NB4 (cell line): ENCODE data around the gene RRP7A.
"Not testable (repeated sequence)": the region's sequence is repeated elsewhere in the genome, so short reads cannot be mapped to it uniquely, and the experiment has no call there.

Experiments used
- DNase-seq: peaks from one replicate; pipeline ENCODE4 v3.0.0; 2010; ENCODE audit warnings: low read depth
- H3K4me3 ChIP-seq: one replicate; pipeline ENCODE4 v1.5.1; 2011; ENCODE audit warnings: mild to moderate bottlenecking, low read depth, low read length, moderate library complexity
- CTCF ChIP-seq: IDR thresholded peaks from one replicate; pipeline ENCODE4 v1.5.1; 2012; ENCODE audit warnings: low read depth, low read length
- MYC ChIP-seq: IDR thresholded peaks from 2 replicates; pipeline ENCODE4 v1.6.1; 2011; ENCODE audit warnings: low read depth, low read length
- POLR2A ChIP-seq: IDR thresholded peaks from 2 replicates; pipeline ENCODE4 v1.6.1; 2011; ENCODE audit warnings: mild to moderate bottlenecking; ENCODE audit not compliant: insufficient read length; ENCODE audit errors: extremely low read depth
- TF ChIP-seq, protein P1 (sequence below): IDR thresholded peaks from 2 replicates; pipeline ENCODE4 v1.6.1; 2011; ENCODE audit warnings: low read depth, low read length

RRP7A gene

GRCh38 chr22:42500161-42500835 lies 19.3 kb downstream of the RRP7A start:
- DNase-seq: no peak
- no peak overlapping the region for H3K4me3 ChIP-seq

GRCh38 chr22:42499773-42500160 lies 19.8 kb downstream of the RRP7A start:
- DNase-seq, H3K4me3 ChIP-seq: not testable (repeated sequence)

More at GRCh38 chr22:42500161-42500835, 19.3 kb downstream of the RRP7A start:
- TF ChIP-seq, protein P1, sequence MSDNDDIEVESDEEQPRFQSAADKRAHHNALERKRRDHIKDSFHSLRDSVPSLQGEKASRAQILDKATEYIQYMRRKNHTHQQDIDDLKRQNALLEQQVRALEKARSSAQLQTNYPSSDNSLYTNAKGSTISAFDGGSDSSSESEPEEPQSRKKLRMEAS: no peak
- TF ChIP-seq MYC (no peak), POLR2A (no peak), CTCF (no peak)

DNA sequence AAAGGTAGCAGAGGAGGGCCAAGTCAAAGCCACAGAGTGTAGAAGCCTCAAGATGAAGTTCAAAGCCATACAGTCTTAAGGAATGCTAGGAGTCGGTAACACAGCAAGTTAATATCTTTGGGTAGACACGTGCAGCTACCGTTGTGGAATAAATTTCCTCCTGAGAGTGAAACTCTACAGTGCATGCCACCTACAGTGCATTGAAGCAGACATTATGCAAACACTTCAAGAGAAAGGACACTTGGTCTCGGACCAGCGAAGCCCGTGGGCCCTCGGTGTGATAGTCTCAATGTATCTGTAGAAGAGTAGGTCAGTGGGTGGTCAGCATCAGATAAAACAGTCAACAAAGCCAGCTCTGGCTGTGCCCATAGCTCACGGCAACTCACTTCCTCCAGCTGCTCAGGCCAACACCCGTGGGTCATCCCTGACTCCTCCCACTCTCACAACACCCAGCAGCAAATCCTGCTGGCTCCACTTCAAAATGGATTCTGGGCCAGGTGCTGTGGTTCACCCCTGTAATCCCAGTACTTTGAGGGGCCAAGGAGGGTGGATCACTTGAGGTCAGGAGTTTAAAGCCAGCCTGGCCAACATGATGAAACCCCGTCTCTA lies 24.0 kb downstream of the RRP7A start:
- H3K4me3 ChIP-seq, DNase-seq: not testable (repeated sequence)

- DNase-seq: no peak
- no peak overlapping the region for H3K4me3 ChIP-seq
- TF ChIP-seq POLR2A (no peak), CTCF (no peak), MYC (no peak)
- TF ChIP-seq, protein P1: no peak
Measured at GRCh38 chr22:42493393-42493792, 26.2 kb downstream of the RRP7A start.

GRCh38 chr22:42492323-42492690 lies 27.3 kb downstream of the RRP7A start:
- no peak for DNase-seq
- TF ChIP-seq, protein P1: no peak
- no peak for TF ChIP-seq POLR2A
- no peak for TF ChIP-seq CTCF
- no peak for TF ChIP-seq MYC
- H3K4me3 ChIP-seq: no peak overlapping the region

DNA sequence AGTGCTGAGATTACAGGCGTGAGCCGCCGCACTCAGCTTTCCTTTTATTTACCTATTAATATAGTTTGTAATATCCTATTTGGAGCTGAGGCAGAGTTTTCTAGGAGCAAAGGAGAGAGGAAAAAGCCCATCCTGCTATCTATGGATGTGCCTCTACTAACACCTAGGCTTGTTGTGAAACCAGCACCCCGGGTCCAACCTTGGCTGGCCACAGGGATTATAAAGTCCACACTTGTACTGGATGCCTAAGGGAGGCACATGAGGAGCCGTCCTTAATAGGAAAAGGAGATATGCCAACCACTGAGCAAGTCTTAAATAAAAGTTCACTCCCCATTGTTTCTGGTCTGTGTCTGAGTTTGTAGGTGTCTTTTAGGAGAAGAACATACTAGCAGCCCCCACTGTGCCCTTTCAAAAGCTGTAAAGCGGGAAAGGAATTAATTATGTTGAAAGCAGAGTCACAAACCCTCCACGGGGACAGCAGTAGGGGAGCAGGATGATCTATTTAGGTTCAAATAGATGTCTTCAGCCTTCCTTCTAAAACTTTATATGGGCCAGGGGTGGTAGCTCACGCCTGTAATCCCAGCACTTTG lies 29.3 kb downstream of the RRP7A start:
- no peak for DNase-seq
- H3K4me3 ChIP-seq: no peak overlapping the region
- TF ChIP-seq MYC: no peak
- TF ChIP-seq POLR2A: no peak

- DNase-seq: no peak
- H3K4me3 ChIP-seq: no peak overlapping the region
- TF ChIP-seq, protein P1: no peak
- TF ChIP-seq CTCF (no peak), MYC (no peak), POLR2A (no peak)
Measured at GRCh38 chr22:42489000-42489399, 30.6 kb downstream of the RRP7A start.
